Measurements from ENCODE around the gene CCDC86. TPM values are rescaled to one million over a fixed set of nuclear protein-coding genes. Genes with fewer than 3 reads are reported as not detected.

CCDC86 gene, protein sequence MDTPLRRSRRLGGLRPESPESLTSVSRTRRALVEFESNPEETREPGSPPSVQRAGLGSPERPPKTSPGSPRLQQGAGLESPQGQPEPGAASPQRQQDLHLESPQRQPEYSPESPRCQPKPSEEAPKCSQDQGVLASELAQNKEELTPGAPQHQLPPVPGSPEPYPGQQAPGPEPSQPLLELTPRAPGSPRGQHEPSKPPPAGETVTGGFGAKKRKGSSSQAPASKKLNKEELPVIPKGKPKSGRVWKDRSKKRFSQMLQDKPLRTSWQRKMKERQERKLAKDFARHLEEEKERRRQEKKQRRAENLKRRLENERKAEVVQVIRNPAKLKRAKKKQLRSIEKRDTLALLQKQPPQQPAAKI
- total RNA-seq: 10 to 100 TPM; 11.5 to 30.5 (median 17.3) TPM

DNA sequence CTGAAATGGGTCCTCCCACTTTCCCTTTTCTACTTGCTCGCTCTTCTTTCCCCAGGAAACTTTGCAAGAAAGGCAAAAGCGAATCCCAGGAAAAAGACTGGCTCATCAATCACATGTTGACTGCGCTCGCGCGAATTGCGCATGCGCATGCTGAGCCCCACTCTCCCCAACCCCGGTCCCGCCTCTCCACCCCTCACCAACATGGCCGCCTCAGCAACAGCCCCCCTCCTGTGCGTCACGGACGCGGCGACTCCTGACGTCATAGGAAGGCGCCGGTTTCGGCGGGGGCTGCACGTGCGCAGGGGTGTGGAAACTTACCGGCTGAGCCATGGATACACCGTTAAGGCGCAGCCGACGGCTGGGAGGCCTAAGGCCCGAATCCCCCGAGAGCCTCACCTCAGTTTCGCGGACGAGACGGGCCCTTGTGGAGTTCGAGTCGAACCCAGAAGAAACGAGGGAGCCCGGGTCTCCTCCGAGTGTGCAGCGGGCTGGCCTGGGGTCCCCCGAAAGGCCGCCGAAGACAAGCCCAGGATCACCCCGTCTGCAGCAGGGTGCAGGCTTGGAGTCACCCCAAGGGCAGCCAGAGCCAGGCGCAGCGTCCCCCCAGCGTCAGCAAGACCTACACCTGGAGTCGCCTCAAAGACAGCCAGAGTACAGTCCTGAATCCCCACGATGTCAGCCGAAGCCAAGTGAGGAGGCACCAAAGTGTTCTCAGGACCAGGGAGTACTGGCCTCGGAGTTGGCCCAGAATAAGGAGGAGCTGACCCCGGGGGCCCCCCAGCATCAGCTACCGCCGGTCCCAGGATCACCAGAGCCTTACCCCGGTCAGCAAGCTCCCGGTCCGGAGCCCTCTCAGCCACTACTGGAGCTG lies at the start of gene CCDC86:
TSS of gene CCDC86 (plus strand) at position 317 of the 871 bp plus-strand sequence. CDS start at position 329, 12 bp downstream.
- TF ChIP-seq, protein P1, sequence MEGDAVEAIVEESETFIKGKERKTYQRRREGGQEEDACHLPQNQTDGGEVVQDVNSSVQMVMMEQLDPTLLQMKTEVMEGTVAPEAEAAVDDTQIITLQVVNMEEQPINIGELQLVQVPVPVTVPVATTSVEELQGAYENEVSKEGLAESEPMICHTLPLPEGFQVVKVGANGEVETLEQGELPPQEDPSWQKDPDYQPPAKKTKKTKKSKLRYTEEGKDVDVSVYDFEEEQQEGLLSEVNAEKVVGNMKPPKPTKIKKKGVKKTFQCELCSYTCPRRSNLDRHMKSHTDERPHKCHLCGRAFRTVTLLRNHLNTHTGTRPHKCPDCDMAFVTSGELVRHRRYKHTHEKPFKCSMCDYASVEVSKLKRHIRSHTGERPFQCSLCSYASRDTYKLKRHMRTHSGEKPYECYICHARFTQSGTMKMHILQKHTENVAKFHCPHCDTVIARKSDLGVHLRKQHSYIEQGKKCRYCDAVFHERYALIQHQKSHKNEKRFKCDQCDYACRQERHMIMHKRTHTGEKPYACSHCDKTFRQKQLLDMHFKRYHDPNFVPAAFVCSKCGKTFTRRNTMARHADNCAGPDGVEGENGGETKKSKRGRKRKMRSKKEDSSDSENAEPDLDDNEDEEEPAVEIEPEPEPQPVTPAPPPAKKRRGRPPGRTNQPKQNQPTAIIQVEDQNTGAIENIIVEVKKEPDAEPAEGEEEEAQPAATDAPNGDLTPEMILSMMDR (IDR thresholded peaks at IDR 0.05; ENCODE audit: low read depth): no peak

- TF ChIP-seq, protein P1 (IDR thresholded peaks at IDR 0.05; ENCODE audit: low read depth): no peak
These were observed 49.4 kb upstream of the CCDC86 start for GRCh38 chr11:60792521-60792920.

DNA sequence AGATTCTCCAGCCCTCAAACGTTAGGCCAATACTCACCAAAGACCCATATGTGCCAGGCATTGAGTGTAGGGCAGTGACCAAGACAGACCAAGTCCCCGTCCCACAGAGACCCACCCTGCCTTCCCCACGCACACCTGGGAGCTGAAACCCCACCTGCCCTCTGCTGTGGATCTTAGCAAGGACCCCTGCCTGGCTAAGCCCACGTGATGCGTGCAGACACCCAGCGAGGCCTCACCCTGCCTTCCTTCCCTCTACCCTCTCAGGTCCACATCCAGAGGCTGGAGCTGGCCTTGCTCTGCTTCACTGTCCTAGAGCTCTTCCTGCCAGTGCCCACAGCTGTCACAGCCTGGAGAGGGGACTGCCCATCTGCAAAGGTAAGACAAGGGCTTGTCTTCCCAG lies 46.6 kb upstream of the CCDC86 start:
- TF ChIP-seq, protein P1 (IDR thresholded peaks at IDR 0.05; ENCODE audit: low read depth): no peak

DNA sequence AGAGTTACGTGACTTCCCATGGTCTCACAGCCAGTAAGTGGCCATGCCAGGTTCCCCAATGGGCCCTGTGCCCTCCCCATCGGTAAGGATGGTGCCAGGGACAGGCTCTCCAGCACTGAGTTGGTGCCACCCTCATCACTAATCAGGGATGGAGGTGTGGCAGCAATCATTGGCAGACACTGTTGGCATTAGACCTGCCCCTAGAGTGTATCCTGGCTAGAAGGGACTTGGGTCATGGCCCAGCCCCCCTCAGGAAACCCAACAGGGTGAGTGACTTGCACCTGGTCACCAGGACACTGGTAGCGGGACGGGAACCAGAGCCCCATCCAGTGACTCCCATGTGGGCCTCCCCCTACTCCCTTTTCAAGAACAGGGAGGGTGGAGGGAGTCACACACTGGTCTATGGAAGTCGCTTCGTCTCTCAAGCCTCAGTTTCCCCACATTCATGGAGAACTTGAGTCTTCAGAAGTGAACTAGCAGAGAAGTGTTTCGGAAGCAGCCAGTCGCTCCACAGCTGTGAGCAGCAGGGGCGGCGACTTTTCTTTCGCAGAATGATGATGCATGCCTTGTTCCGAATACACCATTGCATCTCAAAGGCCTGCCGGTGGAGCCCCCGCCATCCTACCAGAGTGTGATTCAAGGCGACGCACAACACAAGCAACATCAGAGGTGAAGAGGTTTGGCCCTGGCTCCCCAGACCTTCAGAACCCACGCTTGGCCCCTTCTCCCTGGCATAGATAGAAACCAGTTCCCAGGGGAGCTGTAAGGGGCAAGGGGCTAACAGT lies 43.9 kb upstream of the CCDC86 start:
- TF ChIP-seq, protein P1 (IDR thresholded peaks at IDR 0.05; ENCODE audit: low read depth): no peak

DNA sequence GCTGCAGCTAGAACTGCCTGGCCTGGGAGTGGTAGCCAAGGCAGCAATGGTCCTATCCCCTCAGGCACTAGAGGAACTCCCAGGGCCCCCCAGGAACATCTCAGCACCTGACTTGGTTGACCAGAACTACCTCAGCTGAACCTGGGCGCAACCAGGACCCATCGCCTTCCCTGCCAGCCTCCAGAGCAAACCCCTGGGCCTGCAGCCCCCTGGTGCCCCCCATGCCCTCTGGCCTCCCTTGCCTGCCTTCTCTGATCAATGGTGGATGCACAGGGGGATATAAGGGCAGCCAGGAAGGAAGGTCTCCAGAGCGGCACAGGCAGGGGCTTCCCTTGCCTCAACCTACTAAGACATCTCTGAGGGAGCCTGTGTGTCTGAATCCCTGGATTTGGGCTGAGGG lies 43.3 kb upstream of the CCDC86 start:
- TF ChIP-seq, protein P1 (IDR thresholded peaks at IDR 0.05; ENCODE audit: low read depth): no peak

GRCh38 chr11:60801194-60801593 lies 40.7 kb upstream of the CCDC86 start:
- TF ChIP-seq, protein P1 (IDR thresholded peaks at IDR 0.05; ENCODE audit: low read depth): no peak

Data from subcutaneous adipose tissue (tissue), 4 donors.